SHP77 (cell line): ENCODE measurements around the gene RNPC3.
"Not testable (repeated sequence)": the region's sequence is repeated elsewhere in the genome, so short reads cannot be mapped to it uniquely, and the experiment has no call there.

Experiments
- DNase-seq, 2 experiments: peaks; one replicate each; lab custom pipeline; 2025; lab: John Stamatoyannopoulos, UW

Gene RNPC3

GRCh38 chr1:103560427-103560826 lies 34.9 kb downstream of the RNPC3 start:
- no peak for DNase-seq

- DNase-seq = not testable (repeated sequence)
Observed at GRCh38 chr1:103561124-103561523, 35.6 kb downstream of the RNPC3 start.

GRCh38 chr1:103561643-103562395 lies 36.3 kb downstream of the RNPC3 start:
- no peak for DNase-seq

GRCh38 chr1:103563056-103563455 lies 37.6 kb downstream of the RNPC3 start:
- no peak for DNase-seq

- no peak for DNase-seq
Observed at GRCh38 chr1:103569493-103569892, 44.0 kb downstream of the RNPC3 start.

- not testable (repeated sequence) for DNase-seq
Observed at GRCh38 chr1:103571289-103571688, 45.8 kb downstream of the RNPC3 start, which contains the start of gene AMY2B. Gene AMY2B (plus strand): TSS chr1:103571589. CDS start chr1:103571603, 14 bp downstream.

GRCh38 chr1:103576065-103576464 lies 50.6 kb downstream of the RNPC3 start:
- no peak for DNase-seq

GRCh38 chr1:103576784-103577183 lies 51.3 kb downstream of the RNPC3 start:
- not testable (repeated sequence) for DNase-seq

- no peak for DNase-seq
Observed at GRCh38 chr1:103582464-103582863, 57.0 kb downstream of the RNPC3 start.

- no peak for DNase-seq
Observed at GRCh38 chr1:103583887-103584286, 58.4 kb downstream of the RNPC3 start.

- DNase-seq = no peak
Observed at GRCh38 chr1:103584537-103584936, 59.0 kb downstream of the RNPC3 start.

- not testable (repeated sequence) for DNase-seq
Observed at GRCh38 chr1:103602740-103603139, 77.2 kb downstream of the RNPC3 start.
